Measurements from ENCODE around the gene NBPF1.
"Not testable (repeated sequence)": the region's sequence is repeated elsewhere in the genome, so short reads cannot be mapped to it uniquely, and the experiment has no call there.

Gene NBPF1

DNA sequence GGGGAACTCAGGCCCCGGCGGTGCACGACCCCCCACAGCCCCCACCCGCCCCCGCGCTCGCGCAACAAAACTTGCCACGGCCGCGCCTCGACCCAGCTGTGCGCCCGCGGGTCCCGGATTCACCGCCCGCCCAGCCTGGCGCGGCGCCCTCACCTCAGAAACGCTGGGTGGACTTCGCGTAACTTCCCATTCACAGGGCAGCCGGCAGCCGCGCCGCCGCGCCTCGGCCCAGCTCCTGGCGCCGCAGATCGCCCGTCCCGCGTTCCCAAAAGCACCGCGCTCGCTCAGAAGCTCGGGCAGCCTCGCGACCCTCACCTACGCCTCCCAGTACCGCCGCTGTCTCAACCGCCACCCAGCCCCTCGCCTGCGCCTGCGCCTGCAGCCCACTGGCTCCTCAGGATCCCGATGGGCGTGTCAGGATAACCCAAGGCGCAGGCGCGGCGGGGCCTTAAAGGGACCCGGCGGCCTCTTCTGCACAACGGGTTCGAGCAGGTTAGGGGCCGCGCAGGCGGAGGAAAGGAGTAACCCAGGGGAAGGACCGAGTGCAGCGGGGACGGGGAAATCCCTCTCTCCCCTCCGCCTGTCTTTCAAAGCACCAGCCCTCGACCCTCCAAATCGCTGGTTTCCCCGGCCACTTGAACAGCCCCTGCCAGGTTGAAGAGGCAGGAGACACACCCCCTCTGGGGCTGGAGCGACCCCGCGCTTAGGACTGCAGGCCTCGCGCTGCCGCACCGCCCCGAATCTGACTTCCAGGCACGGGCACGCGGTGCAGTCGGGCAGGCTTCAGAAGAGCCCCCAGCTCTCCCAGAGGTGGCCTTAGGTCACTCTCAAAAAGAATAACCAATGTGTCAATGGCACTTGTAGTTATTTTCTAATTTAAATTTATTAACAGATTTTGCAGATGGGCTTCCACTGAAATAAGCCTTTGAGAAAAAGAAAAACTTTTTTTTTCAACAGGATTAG lies at the start of gene NBPF1:
NBPF1 (minus strand) TSS at position 380 of the 963 bp plus-strand sequence.
- DNase-seq (ENCODE audit: low read depth), result peak; percentile 93

DNA sequence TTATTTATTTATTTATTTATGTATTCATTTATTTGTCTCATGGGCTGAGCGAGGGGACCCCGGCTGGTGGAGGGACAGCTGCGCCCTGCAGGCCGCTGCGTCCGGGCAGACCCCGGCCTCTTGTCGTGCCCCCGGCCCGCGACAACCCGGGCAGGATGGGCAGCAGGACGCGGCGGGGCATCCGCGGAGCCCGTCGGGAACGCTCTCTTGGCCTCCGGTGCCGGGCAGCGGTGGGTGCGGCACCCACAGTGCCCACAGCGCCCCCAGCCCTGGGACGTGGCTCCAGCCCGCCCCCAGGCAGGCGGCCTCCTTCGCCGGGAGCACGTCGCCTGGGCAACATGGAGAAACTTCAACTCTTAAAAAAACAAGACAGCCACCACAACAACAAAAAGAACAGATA lies 44.9 kb upstream of the NBPF1 start:
- DNase-seq (ENCODE audit: low read depth), result not testable (repeated sequence)

DNA sequence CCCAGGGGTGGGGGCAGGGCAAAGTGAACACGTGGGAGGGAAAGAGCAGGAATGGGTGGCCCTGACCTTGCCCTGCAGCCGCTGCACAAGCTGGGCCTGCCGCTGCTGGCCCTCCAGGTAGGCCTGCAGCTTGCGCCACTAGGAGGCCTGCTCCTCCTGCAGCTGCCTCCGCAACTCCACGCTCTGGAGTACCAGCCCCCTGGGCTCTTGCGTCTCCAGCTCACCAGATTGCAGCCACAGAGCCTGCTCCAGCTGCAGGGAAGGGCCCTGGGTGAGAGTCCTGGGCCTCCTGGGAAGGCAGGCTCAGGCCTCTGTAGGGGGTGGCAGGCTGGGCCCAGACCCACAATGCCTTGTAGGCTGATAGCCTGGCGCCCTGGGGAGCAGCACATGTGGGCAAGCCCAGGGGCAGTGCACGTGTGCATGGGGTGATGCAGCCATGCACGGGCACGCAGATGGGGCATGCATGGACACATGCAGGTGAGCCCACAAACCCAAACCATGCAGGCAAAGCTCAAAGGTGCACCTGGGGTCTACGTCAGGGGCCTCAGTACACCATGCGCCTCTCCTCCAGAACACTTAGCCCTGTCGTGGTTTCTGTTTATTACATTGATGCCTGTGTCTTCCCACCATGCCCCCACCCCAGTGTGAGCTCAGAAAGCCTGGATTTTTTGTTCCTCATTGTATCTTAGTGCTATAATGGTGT lies 43.8 kb upstream of the NBPF1 start:
- DNase-seq (ENCODE audit: low read depth), result not testable (repeated sequence)

DNA sequence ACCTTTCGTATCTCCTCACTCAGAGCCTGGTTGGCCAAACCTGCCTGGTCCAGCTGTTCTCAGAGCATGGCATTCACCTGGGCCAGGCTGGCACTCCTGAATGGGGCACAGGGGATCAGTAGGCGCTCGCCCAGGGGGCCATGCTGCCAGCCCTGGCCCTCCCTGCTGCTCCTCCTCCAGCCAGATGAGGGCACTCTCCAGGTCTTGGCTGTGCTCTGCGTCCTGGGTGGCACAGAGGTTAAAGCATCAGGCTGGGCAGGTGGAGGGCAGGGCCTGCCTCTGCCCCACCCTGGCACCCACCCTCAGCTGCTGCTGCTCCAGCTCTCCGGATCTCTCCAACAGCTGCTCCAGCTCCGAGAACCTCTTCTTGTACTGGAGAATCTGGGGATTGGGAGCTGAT lies 43.2 kb upstream of the NBPF1 start:
- not testable (repeated sequence) for DNase-seq (ENCODE audit: low read depth)

DNA sequence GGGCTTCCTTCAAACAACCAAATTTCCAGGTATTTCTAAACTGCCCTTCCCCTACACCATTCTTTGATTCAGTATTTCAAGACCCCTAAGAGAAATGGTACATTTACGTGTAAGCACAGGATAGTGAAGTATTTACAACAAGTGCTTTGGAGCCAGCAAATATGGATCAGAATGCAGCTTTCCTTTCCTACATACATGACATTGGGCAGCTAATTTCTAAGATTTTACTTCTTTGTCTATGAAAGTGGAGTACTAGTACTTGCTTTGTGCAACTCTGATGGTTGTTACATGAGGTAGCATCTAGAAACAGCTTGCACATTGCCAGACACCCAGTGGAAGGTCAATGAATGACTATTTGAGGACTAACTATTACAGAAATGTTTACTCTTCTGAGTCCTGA lies 38.2 kb upstream of the NBPF1 start:
- DNase-seq (ENCODE audit: low read depth), result not testable (repeated sequence)

DNA sequence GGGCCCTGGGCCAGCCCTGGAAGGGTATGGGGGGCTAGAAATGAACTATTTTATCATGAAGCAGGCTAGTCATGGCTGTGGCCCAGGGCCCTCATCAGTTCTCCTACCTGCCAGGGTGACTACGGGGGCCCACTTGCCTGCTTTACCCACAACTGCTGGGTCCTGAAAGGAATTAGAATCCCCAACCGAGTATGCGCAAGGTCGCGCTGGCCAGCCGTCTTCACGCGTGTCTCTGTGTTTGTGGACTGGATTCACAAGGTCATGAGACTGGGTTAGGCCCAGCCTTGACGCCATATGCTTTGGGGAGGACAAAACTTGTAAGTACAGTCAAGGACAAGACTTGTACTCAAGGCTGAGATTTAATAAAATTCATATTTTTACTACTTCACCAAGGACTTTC lies 36.6 kb upstream of the NBPF1 start:
- DNase-seq (ENCODE audit: low read depth), result not testable (repeated sequence)

DNA sequence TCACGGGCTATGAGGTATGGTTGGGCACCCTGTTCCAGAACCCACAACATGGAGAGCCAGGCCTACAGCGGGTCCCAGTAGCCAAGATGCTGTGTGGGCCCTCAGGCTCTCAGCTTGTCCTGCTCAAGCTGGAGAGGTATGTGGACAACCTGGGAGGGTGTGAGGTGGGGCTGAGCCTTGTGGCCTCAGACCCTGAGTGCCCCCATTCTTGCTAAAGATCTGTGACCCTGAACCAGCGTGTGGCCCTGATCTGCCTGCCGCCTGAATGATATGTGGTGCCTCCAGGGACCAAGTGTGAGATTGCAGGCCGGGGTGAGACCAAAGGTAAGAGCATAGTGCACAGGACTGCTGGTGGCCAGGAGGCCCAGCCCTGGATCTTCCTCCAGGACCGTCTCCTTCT lies 36.0 kb upstream of the NBPF1 start:
- not testable (repeated sequence) for DNase-seq (ENCODE audit: low read depth)

DNA sequence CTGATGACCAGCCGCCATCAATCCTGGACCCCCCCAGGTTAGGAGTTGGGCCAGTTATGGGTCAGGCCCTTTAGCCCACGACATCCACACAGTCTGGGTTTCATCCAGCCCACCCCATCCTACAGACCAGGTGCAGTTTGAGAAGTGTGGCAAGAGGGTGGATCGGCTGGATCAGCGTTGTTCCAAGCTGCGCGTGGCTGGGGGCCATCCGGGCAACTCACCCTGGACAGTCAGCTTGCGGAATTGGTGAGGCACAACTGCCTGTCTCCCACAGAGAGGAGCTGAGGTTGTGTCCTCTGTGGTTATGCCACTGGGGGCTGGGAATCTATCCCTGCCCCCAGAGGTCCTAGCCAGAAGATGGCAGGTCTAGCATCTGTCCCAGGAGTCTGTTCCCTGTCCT lies 35.4 kb upstream of the NBPF1 start:
- not testable (repeated sequence) for DNase-seq (ENCODE audit: low read depth)

DNA sequence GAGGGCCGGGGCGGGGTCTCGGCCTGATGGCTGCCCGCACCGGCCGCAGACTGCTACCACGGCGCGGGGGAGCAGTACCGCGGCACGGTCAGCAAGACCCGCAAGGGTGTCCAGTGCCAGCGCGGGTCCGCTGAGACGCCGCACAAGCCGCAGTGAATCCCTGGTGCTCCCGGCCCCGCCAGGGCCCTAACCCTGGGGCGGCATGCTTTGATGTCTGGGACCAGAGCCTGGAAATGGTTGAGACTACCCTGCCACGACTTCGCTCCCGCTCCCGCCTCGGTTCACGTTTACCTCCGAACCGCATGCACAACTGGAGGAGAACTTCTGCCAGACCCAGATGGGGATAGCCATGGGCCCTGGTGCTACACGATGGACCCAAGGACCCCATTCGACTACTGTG lies 34.9 kb upstream of the NBPF1 start:
- not testable (repeated sequence) for DNase-seq (ENCODE audit: low read depth)

DNA sequence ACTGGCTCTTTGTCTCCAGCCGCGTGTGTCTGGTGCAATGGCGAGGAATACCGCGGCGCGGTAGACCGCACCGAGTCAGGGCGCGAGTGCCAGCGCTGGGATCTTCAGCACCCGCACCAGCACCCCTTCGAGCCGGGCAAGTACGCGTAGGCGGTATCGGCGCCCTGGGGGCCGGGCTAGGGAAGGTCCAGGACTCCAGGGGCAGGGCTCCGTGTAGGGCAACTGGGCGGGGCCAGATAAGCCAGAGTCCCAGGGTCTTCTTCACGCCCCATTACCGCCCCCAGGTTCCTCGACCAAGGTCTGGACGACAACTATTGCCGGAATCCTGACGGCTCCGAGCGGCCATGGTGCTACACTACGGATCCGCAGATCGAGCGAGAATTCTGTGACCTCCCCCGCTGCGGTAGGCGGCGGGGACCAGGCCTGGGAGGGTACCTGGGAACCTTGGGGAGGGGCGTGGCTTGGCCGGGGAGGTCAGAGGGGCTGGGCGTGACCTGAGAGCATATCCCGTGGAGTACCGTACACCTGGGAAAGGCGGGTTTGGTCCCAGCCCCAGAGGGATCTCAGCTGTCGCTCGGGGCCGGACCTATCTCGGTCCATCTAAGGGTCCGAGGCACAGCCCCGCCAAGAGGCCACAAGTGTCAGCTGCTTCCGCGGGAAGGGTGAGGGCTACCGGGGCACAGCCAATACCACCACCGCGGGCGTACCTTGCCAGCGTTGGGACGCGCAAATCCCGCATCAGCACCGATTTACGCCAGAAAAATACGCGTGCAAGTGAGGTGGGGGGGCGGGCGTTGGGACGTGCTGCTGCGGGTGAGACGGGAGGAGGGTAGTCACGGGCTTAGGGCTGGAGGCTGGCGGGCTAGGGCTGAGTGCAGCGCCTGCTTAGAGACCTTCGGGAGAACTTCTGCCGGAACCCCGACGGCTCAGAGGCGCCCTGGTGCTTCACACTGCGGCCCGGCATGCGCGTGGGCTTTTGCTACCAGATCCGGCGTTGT lies 34.1 kb upstream of the NBPF1 start:
- not testable (repeated sequence) for DNase-seq (ENCODE audit: low read depth)

DNA sequence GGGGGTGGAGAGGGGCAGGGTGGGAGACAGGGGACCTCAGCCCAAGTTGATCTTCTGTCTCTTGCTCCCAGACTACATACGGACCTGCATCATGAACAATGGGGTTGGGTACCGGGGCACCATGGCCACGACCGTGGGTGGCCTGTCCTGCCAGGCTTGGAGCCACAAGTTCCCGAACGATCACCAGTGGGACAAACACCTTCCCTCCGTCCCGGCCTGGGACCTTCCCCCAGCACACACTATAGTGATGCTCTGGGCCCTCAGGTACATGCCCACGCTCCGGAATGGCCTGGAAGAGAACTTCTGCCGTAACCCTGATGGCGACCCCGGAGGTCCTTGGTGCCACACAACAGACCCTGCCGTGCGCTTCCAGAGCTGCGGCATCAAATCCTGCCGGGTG lies 33.4 kb upstream of the NBPF1 start:
- DNase-seq (ENCODE audit: low read depth), result not testable (repeated sequence)

DNA sequence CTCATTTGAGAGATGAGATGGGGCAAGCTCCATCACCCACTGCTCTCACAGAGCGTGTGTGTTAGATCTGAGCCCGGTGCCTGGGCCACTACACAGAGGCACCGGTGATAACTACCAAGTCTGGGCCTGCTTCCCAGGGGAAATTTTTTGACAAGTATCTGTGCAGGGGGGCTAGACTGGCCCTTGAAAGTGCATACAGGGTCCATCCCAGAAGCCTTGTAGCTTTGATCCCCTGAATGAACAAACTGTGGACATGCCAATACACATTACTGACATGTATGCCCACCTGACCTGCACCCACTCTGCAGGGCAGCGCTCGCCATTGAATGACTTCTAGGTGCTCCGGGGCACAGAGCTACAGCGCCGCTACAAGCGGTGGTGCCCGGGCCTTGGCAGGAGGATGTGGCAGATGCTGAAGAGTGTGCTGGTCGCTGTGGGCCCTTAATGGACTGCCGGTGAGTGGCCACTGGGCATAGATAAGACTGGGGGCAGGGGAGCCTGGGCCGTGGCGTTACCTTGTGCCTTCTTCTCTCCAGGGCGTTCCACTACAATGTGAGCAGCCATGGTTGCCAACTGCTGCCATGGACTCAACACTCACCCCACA lies 32.8 kb upstream of the NBPF1 start:
- not testable (repeated sequence) for DNase-seq (ENCODE audit: low read depth)

DNA sequence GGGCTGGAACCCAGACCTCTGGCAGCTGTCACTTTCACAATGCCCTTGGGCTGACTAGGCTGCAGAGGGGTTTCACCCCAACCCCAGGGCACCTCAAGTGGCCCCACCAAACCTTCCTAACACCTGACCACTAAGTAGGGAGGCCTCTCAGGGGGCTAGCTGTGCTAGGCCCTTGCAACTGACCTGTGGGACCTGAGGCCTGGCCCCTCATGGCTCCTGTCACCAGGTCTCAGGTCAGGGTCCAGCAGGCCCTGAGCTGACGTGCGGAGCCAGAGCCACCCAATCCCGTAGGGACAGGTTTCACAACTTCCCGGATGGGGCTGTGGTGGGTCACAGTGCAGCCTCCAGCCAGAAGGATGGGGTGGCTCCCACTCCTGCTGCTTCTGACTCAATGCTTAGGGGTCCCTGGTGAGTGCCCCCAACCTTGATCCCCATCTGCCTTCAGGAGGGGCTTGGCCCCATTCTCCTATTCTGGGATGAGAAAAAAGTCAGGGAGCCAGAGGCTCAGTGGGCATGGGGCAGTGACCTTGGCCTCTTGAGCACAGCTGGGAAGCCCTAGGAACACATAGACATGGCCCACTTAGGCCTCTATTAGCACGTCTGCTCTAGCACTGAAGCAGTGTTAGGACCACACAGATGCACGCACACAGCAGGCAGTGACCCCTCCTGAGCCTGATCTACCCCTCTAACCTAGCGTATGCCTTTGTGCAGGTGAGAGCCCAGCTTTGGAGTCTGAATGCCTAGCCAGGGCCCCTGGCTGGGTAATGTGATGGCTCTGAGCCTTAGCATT lies 32.1 kb upstream of the NBPF1 start:
- not testable (repeated sequence) for DNase-seq (ENCODE audit: low read depth)

DNA sequence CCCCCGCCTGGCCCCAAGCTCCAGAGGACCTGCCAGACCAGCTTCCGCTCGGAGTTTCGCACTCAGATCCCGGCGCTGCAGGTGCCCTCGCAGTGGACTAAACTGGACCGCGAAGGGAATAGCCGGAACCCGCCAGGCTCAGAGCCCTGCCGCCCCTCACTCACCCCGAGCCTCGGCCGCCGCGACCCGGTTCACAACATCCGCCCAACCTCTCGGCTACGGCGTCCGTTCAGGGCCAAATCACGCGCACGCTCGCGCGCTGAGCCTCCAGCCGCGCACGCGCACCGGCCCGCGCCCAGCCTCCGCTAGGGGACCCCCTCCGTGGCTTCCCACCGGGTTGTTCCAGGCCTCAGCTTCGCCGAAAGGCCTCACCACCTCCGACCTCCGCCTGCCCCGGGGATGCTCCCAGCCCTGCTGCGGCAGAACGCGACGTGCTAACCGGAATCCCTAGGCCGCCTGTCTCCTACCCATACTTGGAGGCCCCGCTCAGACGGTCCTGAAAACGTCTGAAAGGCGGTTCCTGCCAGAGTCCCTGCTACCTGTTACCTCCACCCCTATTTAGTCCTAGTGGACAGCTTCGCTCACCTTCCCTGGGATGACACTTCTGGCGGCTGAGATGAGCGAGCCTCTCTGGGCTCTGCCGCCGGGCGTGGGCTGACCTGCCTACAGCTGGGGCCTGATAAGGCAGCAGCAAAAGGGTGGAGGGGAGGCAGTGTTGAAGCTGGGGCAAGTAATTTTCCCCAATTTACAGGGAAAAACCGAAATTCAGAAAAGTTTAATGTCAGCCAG lies 31.3 kb upstream of the NBPF1 start:
- DNase-seq (ENCODE audit: low read depth), result peak; percentile 98

DNA sequence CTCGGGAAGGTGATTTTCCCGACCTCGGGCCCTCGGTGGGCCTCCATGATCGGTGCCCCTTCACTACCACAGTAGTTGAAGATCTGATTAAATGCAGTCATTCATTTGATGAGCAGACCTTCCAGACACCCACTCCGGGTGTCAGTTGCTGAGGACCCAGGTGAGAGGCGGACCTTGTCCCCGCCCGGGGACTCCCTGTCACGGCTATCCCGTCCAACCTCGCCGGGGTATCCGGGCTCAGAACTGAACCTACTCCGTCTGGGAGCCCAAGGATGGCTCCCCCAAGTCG lies 30.8 kb upstream of the NBPF1 start:
- DNase-seq (ENCODE audit: low read depth), result no peak

DNA sequence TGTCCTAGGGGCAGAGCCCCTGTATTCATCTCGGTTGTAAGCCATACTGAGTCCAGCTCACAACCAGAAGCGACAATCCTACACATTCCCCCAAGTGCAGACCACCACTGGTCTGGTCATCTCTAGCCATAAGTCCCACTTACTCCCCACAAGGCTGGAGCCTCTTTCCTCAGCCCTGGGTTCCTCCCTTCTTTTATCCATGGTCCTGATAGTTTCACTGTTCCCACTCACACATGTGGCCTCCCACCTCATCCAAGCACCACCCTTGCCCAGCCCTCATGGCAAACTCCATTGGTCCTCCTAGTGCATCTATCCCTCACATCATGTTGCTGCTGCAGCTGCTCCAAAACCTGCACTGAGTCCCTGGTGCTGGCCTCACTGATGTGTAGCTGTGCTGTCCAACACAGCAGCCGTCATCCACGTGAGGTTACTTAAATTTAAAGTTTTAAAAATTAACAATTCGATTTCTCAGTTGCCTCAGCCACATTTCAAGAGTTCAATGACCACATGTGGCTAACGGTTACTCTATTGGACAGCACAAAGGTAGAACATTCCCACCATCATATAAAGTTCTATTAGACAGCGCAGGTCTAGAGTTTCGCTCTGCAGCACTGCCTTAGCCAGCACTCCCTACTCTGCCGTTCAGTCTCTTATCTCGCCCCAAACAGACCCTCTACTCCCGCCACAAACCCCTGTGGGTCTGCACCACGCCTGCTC lies 30.3 kb upstream of the NBPF1 start:
- not testable (repeated sequence) for DNase-seq (ENCODE audit: low read depth)

DNA sequence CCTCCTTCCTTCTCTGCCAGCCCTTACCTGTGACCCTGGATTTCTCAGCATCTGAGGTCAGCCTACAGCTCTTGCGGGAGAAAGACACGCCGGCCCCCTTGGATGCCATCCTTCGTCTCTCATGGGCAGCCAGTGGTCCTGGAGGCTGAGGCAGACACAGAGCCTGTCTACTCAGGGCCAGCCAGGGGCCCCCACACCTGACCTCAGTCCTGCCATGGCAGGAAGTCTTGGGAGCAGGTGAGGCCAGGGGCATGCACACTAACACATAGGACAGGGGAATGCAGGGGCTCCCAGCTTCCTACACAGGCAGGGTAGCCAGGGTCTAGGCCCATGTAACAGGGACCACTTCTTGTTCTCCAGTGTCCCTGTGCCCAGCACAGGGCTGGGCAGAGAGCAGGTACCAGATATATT lies 29.6 kb upstream of the NBPF1 start:
- not testable (repeated sequence) for DNase-seq (ENCODE audit: low read depth)

DNA sequence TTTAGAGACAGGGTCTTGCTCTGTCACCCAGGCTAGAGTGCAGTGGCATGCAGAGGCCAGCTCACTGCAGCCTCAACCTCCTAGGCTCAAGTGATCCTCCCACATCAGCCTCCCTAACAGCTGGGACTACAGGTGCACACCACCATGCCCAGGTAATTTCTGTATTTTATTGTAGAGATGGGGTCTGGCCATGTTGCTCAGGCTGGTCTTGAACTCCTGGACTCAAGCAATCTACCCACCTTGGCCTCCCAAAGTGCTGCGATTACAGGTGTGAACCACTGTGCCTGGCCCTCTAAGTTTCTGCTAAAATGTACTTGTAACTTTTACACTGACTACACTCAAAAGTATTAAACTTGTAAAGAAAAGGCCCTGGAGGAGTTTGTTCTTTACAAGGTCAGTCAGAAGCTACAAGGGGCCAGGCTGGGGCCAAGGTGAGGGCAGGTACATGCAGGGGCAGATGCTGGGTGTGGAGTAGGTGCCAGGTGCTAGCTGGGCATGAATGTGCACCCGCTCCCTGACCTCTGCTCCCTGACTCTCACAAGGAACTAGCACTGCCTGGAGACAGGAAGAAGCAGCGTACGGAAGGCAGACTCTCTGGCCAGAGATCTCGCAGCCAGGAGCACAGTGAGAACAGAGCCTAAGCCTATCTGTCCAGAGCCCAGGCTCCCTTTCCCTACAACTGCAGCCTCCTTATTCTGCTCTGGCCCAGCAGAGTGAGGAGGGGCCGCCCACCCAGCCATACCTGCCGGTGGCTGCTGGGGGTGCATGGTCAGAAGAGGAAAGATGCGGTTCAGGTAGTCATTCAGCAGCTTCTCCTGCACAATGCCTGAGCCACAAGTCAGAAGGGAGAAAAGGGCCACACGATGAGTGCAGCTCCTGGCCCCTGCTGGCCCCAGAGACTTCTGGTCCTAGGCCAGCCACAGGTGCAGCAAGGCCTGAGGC lies 28.9 kb upstream of the NBPF1 start:
- not testable (repeated sequence) for DNase-seq (ENCODE audit: low read depth)
